ENCODE results near the gene TMEM191C.
"Not testable (repeated sequence)": the region's sequence is repeated elsewhere in the genome, so short reads cannot be mapped to it uniquely, and the experiment has no call there.

TMEM191C gene

GRCh38 chr22:21450858-21451353, 16.3 kb upstream of the TMEM191C start:
- ChIA-PET POLR2A (no interaction called here), CTCF (no interaction called here)

DNA sequence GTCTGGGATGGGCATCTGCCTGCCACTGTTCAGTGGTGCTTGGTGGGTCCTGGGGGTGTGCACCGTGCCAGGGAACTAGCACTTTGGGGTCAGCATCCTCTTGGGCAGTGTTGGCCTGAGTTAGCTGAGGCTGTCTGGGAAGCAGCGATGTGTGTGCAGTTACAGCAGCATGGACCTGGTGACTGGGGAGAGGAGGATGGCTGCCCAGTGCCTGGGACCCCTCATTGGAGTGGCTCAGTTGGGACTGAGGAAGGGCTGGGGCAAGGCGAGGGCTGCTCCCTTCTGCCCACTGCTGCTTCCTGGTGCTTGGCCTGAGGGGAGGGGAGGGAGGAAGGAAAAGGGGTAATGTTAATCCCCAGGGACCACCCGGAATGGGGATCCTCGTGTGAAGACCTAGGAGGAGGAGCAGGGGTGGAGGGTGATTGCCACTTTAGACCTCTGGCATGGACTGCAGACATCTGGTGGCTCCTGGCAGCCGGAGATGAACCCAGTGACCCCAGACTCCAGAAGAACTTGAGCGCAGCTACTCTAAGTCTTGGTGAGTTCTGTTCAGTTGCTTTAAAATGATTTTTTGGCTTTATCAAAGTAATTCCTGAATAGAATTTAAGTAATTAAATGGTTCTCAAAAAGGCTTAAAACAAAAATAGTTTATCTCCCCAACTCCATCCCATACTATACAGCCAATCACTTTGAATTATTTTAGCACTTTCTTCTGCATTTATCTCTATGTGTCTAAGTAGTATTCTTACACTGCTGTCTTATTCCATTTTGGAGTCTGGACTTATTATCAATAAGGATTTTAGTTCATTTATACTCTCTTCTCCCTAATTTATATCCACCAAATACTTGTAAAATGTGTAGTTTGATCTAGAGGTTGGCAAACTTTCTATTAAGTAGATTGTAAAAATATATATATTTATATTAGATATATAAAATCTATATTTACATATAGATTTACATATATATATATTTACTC, 15.4 kb upstream of the TMEM191C start:
- ChIA-PET POLR2A (no interaction called here), CTCF (no interaction called here)
- no peak for TF ChIP-seq CTCF (IDR thresholded peaks at IDR 0.05; ENCODE audit: insufficient read depth, low read length, missing control alignments)
- no peak for DNase-seq (ENCODE audit: low read depth, low spot score)
- no peak overlapping the region for H3K4me3 ChIP-seq (ENCODE audit: low read depth, low read length)

More at GRCh38 chr22:21450858-21451353, 16.3 kb upstream of the TMEM191C start:
- no peak for TF ChIP-seq CTCF (IDR thresholded peaks at IDR 0.05; ENCODE audit: insufficient read depth, low read length, missing control alignments)
- DNase-seq (ENCODE audit: low read depth, low spot score), result no peak
- H3K4me3 ChIP-seq (ENCODE audit: low read depth, low read length), result no peak overlapping the region

- CTCF ChIA-PET; H3K4me3 ChIP-seq (ENCODE audit: low read depth, low read length); DNase-seq (ENCODE audit: low read depth, low spot score); POLR2A ChIA-PET: not testable (repeated sequence)
Observed at GRCh38 chr22:21452666-21453065, 14.5 kb upstream of the TMEM191C start.

DNA sequence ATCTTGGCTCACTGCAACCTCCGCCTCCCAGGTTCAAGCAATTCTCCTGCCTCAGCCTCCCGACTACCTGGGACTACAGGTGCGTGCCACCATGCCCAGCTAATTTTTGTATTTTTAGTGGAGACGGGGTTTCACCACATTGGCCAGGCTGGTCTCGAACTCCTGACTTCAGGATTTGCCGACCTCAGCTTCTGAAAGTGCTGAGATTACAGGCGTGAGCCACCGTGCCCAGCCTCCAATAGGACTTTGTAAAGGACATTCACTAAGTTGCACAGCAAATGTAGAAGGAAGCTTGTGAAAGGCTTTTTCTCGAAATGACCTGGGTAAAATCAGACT, 12.2 kb upstream of the TMEM191C start:
- H3K4me3 ChIP-seq (ENCODE audit: low read depth, low read length); DNase-seq (ENCODE audit: low read depth, low spot score); POLR2A ChIA-PET: not testable (repeated sequence)
- CTCF ChIA-PET, result interaction anchor here (0.8 kb wide), 1 partner anchor 190 kb away, joined by 3 read pairs; no protein-coding TSS in a partner anchor

GRCh38 chr22:21455334-21456089, 11.7 kb upstream of the TMEM191C start:
- ChIA-PET POLR2A (no interaction called here), CTCF (interaction anchor here (0.8 kb wide), 1 partner anchor 190 kb away, joined by 3 read pairs; no protein-coding TSS in a partner anchor)
- TF ChIP-seq CTCF (IDR thresholded peaks at IDR 0.05; ENCODE audit: insufficient read depth, low read length, missing control alignments), result no peak
- DNase-seq (ENCODE audit: low read depth, low spot score), result no peak
- H3K4me3 ChIP-seq (ENCODE audit: low read depth, low read length), result no peak overlapping the region

- CTCF ChIA-PET, result no interaction called here
- no peak overlapping the region for H3K4me3 ChIP-seq (ENCODE audit: low read depth, low read length)
- POLR2A ChIA-PET, result no interaction called here
- TF ChIP-seq CTCF (IDR thresholded peaks at IDR 0.05; ENCODE audit: insufficient read depth, low read length, missing control alignments), result no peak
- no peak for DNase-seq (ENCODE audit: low read depth, low spot score)
Observed at GRCh38 chr22:21457023-21457787, 10.0 kb upstream of the TMEM191C start.

- H3K4me3 ChIP-seq (ENCODE audit: low read depth, low read length); POLR2A ChIA-PET; DNase-seq (ENCODE audit: low read depth, low spot score); CTCF ChIA-PET: not testable (repeated sequence)
Observed at GRCh38 chr22:21462672-21463071, 4.5 kb upstream of the TMEM191C start.

- CTCF ChIA-PET; POLR2A ChIA-PET; DNase-seq (ENCODE audit: low read depth, low spot score): not testable (repeated sequence)
- H3K4me3 ChIP-seq (ENCODE audit: low read depth, low read length), result peak overlapping the region; percentile 57
Observed at GRCh38 chr22:21468194-21469096, 1.3 kb downstream of the TMEM191C start.

- DNase-seq (ENCODE audit: low read depth, low spot score); POLR2A ChIA-PET; CTCF ChIA-PET; H3K4me3 ChIP-seq (ENCODE audit: low read depth, low read length): not testable (repeated sequence)
Observed at GRCh38 chr22:21469097-21469994, 2.2 kb downstream of the TMEM191C start.

Measured in AG04449 (cell line).